ENCODE data around the gene LRRC45.

GRCh38 chr17:82076018-82076784, 53.1 kb downstream of the LRRC45 start:
- no peak for TF ChIP-seq POLR2A (IDR thresholded peaks at IDR 0.05)
- no peak for TF ChIP-seq CTCF (IDR thresholded peaks at IDR 0.05)

Measured in heart left ventricle (tissue), 13 donors.